CD8-positive, alpha-beta memory T cell (primary cell): ENCODE results near the gene ANXA10. TPM values are rescaled to one million over a fixed set of nuclear protein-coding genes. Genes with fewer than 3 reads are reported as not detected.

Experiments used
- CTCF ChIA-PET: fragments of 350-600 bp; sonication (Branson Sonifier 250); formaldehyde crosslinking; loops from one replicate; lab custom pipeline; 2021; ENCODE audit warnings: antibody characterized with exemption; lab: Charles Lee
- POLR2A ChIA-PET: fragments of 350-600 bp; sonication (Branson Sonifier 250); formaldehyde crosslinking; loops from one replicate; lab custom pipeline; 2021; ENCODE audit warnings: antibody characterized with exemption; lab: Charles Lee
- DNase-seq, 5 donors: peaks; one replicate each; pipeline versions ENCODE4 v3.0.0 to v3.0.0-alpha.2; 2020 to 2022; ENCODE audit warnings: mixed read lengths in 1 of 5
- H3K27ac ChIP-seq: one replicate; pipeline ENCODE4 v1.7.0; 2013; ENCODE audit warnings: low read depth, mild to moderate bottlenecking, low read length, moderate library complexity
- H3K27me3 ChIP-seq: 2 replicates; pipeline ENCODE4 v1.7.0; 2013; ENCODE audit warnings: low read length, mild to moderate bottlenecking; ENCODE audit not compliant: insufficient read depth, poor library complexity, severe bottlenecking
- H3K36me3 ChIP-seq: 2 replicates; pipeline ENCODE4 v1.7.0; 2013; ENCODE audit warnings: mild to moderate bottlenecking, low read length, moderate library complexity; ENCODE audit not compliant: insufficient read depth
- H3K4me1 ChIP-seq: 2 replicates; pipeline ENCODE4 v1.7.0; 2013; ENCODE audit warnings: mild to moderate bottlenecking, low read length, moderate library complexity; ENCODE audit not compliant: insufficient read depth
- H3K4me3 ChIP-seq: 2 replicates; pipeline ENCODE4 v1.7.0; 2013; ENCODE audit warnings: mild to moderate bottlenecking, low read length
- H3K9me3 ChIP-seq: 2 replicates; pipeline ENCODE4 v1.7.0; 2013; ENCODE audit warnings: mild to moderate bottlenecking, low read length
- H3K27ac Mint-ChIP-seq, 8 donors: one replicate each; pipeline ENCODE4 v1.8.0; 2020 to 2021; ENCODE audit warnings: mixed read lengths in 8 of 8, mild to moderate bottlenecking in 6 of 8, inconsistent platforms in 3 of 8, moderate library complexity in 3 of 8
- H3K27me3 Mint-ChIP-seq, 2 donors: one replicate each; pipeline ENCODE4 v1.8.0; 2020 to 2021; ENCODE audit warnings: mixed read lengths in 2 of 2, mild to moderate bottlenecking in 1 of 2, moderate library complexity in 1 of 2
- H3K36me3 Mint-ChIP-seq, 3 donors: one replicate each; pipeline ENCODE4 v1.8.0; 2020 to 2021; ENCODE audit warnings: mixed read lengths in 3 of 3, inconsistent platforms in 1 of 3, mild to moderate bottlenecking in 1 of 3
- H3K4me1 Mint-ChIP-seq, 3 donors: one replicate each; pipeline ENCODE4 v1.8.0; 2020 to 2021; ENCODE audit warnings: mixed read lengths in 3 of 3, inconsistent platforms in 1 of 3, mild to moderate bottlenecking in 1 of 3
- H3K4me3 Mint-ChIP-seq, 7 donors: one replicate each; pipeline ENCODE4 v1.8.0; 2020 to 2021; ENCODE audit warnings: mixed read lengths in 7 of 7, mild to moderate bottlenecking in 6 of 7, moderate library complexity in 4 of 7, inconsistent platforms in 2 of 7
- H3K9me3 Mint-ChIP-seq, 5 donors: one replicate each; pipeline ENCODE4 v1.8.0; 2020 to 2022; ENCODE audit warnings: mixed read lengths in 5 of 5, mild to moderate bottlenecking in 3 of 5, moderate library complexity in 2 of 5, inconsistent platforms in 1 of 5
- polyA plus RNA-seq: library from polyadenylated mRNA; unstranded; fragments of 300-500 nt; fragmentation: Illumina TruSeq; gene quantifications from one replicate; pipeline ENCODE4 v1.2.3, GENCODE V29; 2021
- total RNA-seq, 2 experiments: library from RNA; stranded (reverse); gene quantifications; one replicate each; pipeline ENCODE4 v1.2.3, GENCODE V29; 2021

The ANXA10 gene
- total and polyA plus RNA-seq, 3 experiments from 2014 or later = not detected

DNA sequence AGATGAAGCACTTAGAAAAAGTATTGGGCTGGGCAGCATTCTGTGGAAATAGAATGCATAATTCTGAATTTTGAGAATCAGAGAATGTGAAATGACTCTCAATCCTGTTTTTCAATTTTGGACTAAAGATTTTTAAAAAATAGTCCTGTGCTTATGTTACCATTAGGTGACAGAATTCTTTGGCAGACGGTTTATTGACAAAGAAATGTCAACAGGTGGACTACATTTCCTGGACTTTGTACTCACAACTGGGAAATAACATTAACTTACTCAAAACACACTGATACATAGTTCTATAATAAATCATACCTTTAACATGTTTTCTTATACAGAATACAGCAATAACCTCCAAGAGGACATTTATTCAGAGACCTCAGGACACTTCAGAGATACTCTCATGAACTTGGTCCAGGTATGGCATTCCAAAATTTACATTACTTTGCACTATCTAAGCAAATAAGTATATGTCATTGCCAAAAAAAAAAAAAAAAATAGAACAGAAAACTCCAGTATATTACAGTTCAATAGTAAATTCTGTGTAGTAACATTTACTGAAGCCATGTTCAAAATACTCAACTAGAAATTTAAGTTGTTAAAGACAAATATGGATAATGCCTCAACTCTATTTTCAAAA lies 72.7 kb downstream of the ANXA10 start:
- H3K27ac Mint-ChIP-seq = no peak overlapping the region
- peaks cover 0 to 19% of the 10 kb centered on the region in 2 donors for H3K27me3 Mint-ChIP-seq
- POLR2A ChIA-PET = no interaction called here
- H3K9me3 ChIP-seq = no peaks in the 10 kb centered on the region
- H3K4me3 Mint-ChIP-seq = no peak overlapping the region
- H3K4me1 ChIP-seq = no peaks in the 10 kb centered on the region
- peaks cover 6 to 12% (median 8%) of the 10 kb centered on the region in 5 donors for H3K9me3 Mint-ChIP-seq
- H3K4me1 Mint-ChIP-seq = no peaks in the 10 kb centered on the region
- H3K4me3 ChIP-seq = no peak overlapping the region
- CTCF ChIA-PET = no interaction called here
- H3K27me3 ChIP-seq = no peaks in the 10 kb centered on the region
- DNase-seq = no peak
- no peaks in the 10 kb centered on the region for H3K36me3 Mint-ChIP-seq
- no peak overlapping the region for H3K27ac ChIP-seq
- no peaks in the 10 kb centered on the region for H3K36me3 ChIP-seq

DNA sequence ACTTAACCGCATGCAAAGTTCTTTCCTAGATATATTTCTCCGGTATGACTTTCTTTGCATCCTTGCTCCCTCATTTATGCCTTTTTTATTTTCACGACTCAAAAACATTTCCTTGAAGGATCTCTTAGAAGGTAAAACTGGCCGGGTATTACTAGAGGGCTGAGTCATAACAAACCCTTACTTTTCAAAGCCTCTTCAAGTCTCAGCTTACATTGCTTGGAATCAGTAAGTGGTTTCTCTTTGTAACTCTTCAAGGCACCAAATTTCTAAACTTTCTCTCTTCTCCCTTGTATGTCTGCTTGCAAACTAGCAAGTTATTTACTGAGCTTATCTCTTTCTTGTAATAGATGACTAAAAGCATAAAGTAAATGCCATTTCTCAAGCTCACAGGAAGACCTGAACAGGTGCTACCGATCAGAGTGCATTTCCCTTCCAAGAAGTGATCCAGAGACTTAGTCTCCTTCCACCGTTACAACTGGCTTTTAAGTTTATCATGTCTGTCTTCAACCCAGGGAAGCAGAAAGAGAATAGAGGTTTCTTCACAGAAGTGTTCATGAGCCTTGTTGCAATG lies 75.5 kb downstream of the ANXA10 start:
- Mint-ChIP-seq H3K9me3 (no peaks in the 10 kb centered on the region), H3K4me3 (no peak overlapping the region), H3K36me3 (no peaks in the 10 kb centered on the region), H3K27ac (no peak overlapping the region), H3K27me3 (peaks cover 0 to 10% of the 10 kb centered on the region in 2 donors), H3K4me1 (no peaks in the 10 kb centered on the region)
- Histone ChIP-seq H3K36me3 (no peaks in the 10 kb centered on the region), H3K4me3 (no peak overlapping the region), H3K27me3 (no peaks in the 10 kb centered on the region), H3K27ac (no peak overlapping the region), H3K9me3 (no peaks in the 10 kb centered on the region), H3K4me1 (no peaks in the 10 kb centered on the region)
- ChIA-PET CTCF (interaction anchor here (1.2 kb wide), 1 partner anchor 14 kb away, joined by 5 read pairs; no protein-coding TSS in a partner anchor), POLR2A (no interaction called here)
- DNase-seq = no peak

DNA sequence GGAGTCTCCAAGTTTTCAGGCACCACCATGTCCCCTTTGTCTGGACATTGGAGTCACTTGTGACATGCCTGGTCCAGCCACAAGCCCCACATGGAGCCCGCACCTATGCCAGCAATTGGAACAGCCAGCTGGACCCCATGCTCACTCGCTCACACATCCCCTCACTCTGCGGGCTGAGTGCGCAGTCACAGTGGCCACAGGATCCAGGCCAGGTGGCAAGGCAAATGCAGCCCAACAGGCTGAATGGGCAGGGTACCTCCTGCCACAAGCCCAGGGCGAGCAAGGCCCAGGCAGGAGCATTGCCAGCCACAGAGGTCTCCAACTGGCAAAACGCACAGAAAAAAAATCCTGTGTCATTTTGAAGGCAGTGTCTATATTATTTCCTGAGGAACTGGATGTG lies 82.0 kb downstream of the ANXA10 start:
- H3K27ac ChIP-seq = no peak overlapping the region
- no peak for DNase-seq
- H3K4me3 ChIP-seq = no peak overlapping the region
- Mint-ChIP-seq H3K27ac (no peak overlapping the region), H3K9me3 (no peaks in the 10 kb centered on the region), H3K27me3 (no peaks in the 10 kb centered on the region), H3K36me3 (no peaks in the 10 kb centered on the region), H3K4me1 (no peaks in the 10 kb centered on the region), H3K4me3 (no peak overlapping the region)
- no peaks in the 10 kb centered on the region for H3K4me1 ChIP-seq
- no peaks in the 10 kb centered on the region for H3K27me3 ChIP-seq
- no peaks in the 10 kb centered on the region for H3K36me3 ChIP-seq
- no peaks in the 10 kb centered on the region for H3K9me3 ChIP-seq
- ChIA-PET POLR2A (no interaction called here), CTCF (no interaction called here)

DNA sequence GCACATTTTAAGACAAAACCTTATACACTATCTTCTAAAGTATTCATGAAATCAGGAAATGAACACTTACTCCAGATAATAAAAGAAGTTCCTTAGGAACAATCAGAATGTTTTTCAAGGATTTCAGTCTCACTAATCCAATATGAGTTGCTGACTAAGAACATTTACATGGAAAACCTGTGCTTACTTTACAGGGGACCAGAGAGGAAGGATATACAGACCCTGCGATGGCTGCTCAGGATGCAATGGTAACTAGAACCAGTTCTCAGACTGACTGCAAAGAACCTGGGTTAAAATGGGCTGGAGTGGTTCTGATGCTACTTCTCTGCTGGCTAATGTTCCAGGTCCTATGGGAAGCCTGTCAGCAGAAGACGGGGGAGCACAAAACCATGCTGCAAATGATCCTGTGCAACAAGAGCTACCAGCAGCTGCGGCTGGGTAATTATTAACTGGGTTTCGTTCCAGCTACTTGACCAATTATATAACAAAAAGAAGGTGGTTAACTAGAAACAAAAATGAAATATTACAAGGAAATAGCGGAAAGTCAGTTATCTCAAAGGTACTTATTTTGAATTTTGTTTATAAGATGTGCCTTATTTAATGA lies 85.3 kb downstream of the ANXA10 start:
- Histone ChIP-seq H3K4me3 (no peak overlapping the region), H3K4me1 (no peaks in the 10 kb centered on the region), H3K9me3 (no peaks in the 10 kb centered on the region), H3K27me3 (no peaks in the 10 kb centered on the region), H3K36me3 (no peaks in the 10 kb centered on the region), H3K27ac (no peak overlapping the region)
- H3K27ac Mint-ChIP-seq = no peak overlapping the region
- ChIA-PET POLR2A (no interaction called here), CTCF (no interaction called here)
- no peak overlapping the region for H3K4me3 Mint-ChIP-seq
- H3K4me1 Mint-ChIP-seq = no peaks in the 10 kb centered on the region
- no peaks in the 10 kb centered on the region for H3K27me3 Mint-ChIP-seq
- DNase-seq = no peak
- H3K36me3 Mint-ChIP-seq = no peaks in the 10 kb centered on the region
- no peaks in the 10 kb centered on the region for H3K9me3 Mint-ChIP-seq

DNA sequence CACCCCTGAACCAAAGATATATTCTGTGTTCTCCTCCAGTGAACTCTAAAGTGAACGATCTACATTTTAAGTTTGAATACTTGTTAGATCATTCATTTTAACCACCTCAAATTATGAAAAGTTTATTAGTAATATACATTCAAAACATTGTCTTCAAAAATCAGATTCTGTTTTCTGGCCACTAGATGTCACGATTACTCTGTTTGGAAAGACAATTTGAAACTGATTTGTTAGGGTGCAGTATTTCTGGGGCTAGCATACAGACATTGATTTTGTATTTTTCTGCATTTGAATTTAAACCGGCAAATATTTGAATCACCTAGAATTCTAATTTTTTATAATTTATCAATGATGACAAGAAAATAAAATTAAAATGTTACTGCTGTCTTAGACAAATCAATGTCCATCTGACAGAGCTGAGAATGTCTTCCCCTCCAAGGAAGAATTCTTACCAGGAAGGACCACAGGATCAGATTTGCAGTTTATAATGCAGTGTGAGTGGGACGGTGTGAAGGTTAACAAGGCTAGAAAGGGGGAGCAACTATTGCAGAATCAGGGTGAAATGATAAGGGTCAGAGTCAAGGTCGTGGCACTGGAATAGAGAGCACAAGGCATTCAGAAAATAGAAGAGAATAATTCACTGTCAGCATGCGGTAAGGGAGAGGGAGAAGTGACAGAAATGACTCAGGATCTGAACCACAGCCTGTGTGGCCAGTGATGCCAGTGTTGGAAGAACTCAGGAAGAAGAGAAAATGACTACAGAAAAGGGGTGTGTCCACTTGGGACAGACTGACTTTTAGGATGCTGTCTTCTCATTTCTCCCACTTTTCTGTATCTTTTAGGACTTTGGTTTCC lies 91.6 kb downstream of the ANXA10 start:
- no peak overlapping the region for H3K27ac ChIP-seq
- POLR2A ChIA-PET = no interaction called here
- Mint-ChIP-seq H3K9me3 (no peaks in the 10 kb centered on the region), H3K4me3 (no peak overlapping the region), H3K27ac (no peak overlapping the region), H3K4me1 (no peaks in the 10 kb centered on the region), H3K36me3 (peaks cover 0 to 2% (median 0%) of the 10 kb centered on the region in 3 donors), H3K27me3 (no peaks in the 10 kb centered on the region)
- no peaks in the 10 kb centered on the region for H3K27me3 ChIP-seq
- H3K4me3 ChIP-seq = no peak overlapping the region
- peak in 1 of 5 donors; percentile 2 for DNase-seq
- H3K4me1 ChIP-seq = no peaks in the 10 kb centered on the region
- H3K36me3 ChIP-seq = no peaks in the 10 kb centered on the region
- no peaks in the 10 kb centered on the region for H3K9me3 ChIP-seq
- CTCF ChIA-PET = no interaction called here

DNA sequence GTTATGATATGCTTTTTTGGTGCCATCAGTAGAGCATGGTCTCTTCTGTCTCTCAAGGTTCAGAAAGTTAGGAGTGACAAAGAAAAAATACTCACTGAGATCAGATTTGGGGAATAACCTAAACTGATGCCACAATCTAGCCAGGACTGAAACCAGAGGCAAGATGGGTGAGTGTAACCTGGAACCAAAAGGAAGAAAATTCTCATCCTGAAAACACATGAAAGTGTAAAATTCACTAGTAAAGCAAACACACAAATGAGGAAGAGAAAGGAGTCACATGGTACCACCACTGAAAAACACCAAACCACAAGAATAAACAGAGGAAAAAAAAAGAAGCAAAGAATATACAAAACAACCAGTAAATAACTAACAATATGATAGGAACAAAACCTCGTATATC lies 96.4 kb downstream of the ANXA10 start:
- no peak overlapping the region for H3K27ac ChIP-seq
- no peaks in the 10 kb centered on the region for H3K4me1 ChIP-seq
- CTCF ChIA-PET = no interaction called here
- DNase-seq = no peak
- Mint-ChIP-seq H3K27me3 (no peaks in the 10 kb centered on the region), H3K4me1 (no peaks in the 10 kb centered on the region), H3K9me3 (no peaks in the 10 kb centered on the region), H3K36me3 (peaks cover 0 to 2% (median 0%) of the 10 kb centered on the region in 3 donors), H3K27ac (no peak overlapping the region), H3K4me3 (no peak overlapping the region)
- H3K36me3 ChIP-seq = no peaks in the 10 kb centered on the region
- no peaks in the 10 kb centered on the region for H3K27me3 ChIP-seq
- H3K9me3 ChIP-seq = no peaks in the 10 kb centered on the region
- POLR2A ChIA-PET = no interaction called here
- no peak overlapping the region for H3K4me3 ChIP-seq

DNA sequence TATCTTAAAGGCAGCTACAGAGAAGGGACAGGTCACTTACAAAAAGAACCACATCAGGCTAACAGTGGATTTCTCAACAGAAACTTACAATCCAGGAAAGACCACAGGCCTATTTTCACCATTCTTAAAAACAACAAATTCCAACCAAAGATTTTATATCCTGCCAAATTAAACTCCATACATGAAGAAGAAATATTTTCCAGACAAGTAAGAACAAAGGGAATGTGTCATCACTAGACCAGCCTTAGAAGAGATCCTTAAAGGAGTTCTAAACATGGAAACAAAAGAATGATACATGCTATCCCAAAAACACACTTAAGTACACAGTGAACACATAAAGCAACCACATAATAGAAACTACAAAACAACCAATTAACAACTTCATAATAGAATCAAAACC lies 105.6 kb downstream of the ANXA10 start:
- Histone ChIP-seq H3K4me1 (no peaks in the 10 kb centered on the region), H3K9me3 (no peaks in the 10 kb centered on the region), H3K27me3 (no peaks in the 10 kb centered on the region), H3K27ac (no peak overlapping the region), H3K4me3 (no peak overlapping the region), H3K36me3 (no peaks in the 10 kb centered on the region)
- H3K4me3 Mint-ChIP-seq = no peak overlapping the region
- peaks cover 6 to 12% (median 10%) of the 10 kb centered on the region in 5 donors for H3K9me3 Mint-ChIP-seq
- no peaks in the 10 kb centered on the region for H3K4me1 Mint-ChIP-seq
- CTCF ChIA-PET = no interaction called here
- DNase-seq = no peak
- H3K36me3 Mint-ChIP-seq = peaks cover 0 to 11% (median 0%) of the 10 kb centered on the region in 3 donors
- POLR2A ChIA-PET = no interaction called here
- H3K27me3 Mint-ChIP-seq = no peaks in the 10 kb centered on the region
- H3K27ac Mint-ChIP-seq = no peak overlapping the region
